Measurements from ENCODE around the gene STON2.
A peak's percentile ranks its signal among the peaks of the same experiment; 100 is the strongest.

STON2 gene

GRCh38 chr14:81440041-81440440, 39.9 kb upstream of the STON2 start:
- TF ChIP-seq CTCF (IDR thresholded peaks at IDR 0.05; ENCODE audit: insufficient read depth, missing control alignments), result no peak
- DNase-seq (ENCODE audit: insufficient read length, low spot score) (no peak), FAIRE-seq (no peak)

GRCh38 chr14:81437244-81437643, 37.1 kb upstream of the STON2 start:
- no peak for FAIRE-seq
- DNase-seq (ENCODE audit: insufficient read length, low spot score), result no peak
- no peak for TF ChIP-seq CTCF (IDR thresholded peaks at IDR 0.05; ENCODE audit: insufficient read depth, missing control alignments)

GRCh38 chr14:81436296-81437138, 36.4 kb upstream of the STON2 start:
- FAIRE-seq, result no peak
- TF ChIP-seq CTCF (IDR thresholded peaks at IDR 0.05; ENCODE audit: insufficient read depth, missing control alignments), result no peak
- DNase-seq (ENCODE audit: insufficient read length, low spot score), result peak; percentile 76

GRCh38 chr14:81435391-81436295, 35.5 kb upstream of the STON2 start:
- DNase-seq (ENCODE audit: insufficient read length, low spot score) (no peak), FAIRE-seq (no peak)
- no peak for TF ChIP-seq CTCF (IDR thresholded peaks at IDR 0.05; ENCODE audit: insufficient read depth, missing control alignments)

- no peak for TF ChIP-seq CTCF (IDR thresholded peaks at IDR 0.05; ENCODE audit: insufficient read depth, missing control alignments)
- DNase-seq (ENCODE audit: insufficient read length, low spot score), result no peak
- FAIRE-seq, result no peak
Observed at GRCh38 chr14:81435048-81435390, 34.9 kb upstream of the STON2 start.

GRCh38 chr14:81434230-81434629, 34.1 kb upstream of the STON2 start:
- no peak for FAIRE-seq
- TF ChIP-seq CTCF (IDR thresholded peaks at IDR 0.05; ENCODE audit: insufficient read depth, missing control alignments), result no peak
- no peak for DNase-seq (ENCODE audit: insufficient read length, low spot score)

Measured in D721Med (cell line).